Spleen (tissue), 11 donors: ENCODE measurements around the gene KLF12. TPM values are rescaled to one million over a fixed set of nuclear protein-coding genes. Genes with fewer than 3 reads are reported as not detected.

Experiments
- DNase-seq: peaks from one replicate; pipeline ENCODE4 v3.0.0-alpha.2; 2020
- H3K27ac ChIP-seq, 8 donors: fragments of 200-600 bp; sonication (generic) in 7 of 8; 1 replicate in 4 of 8; 2 replicates in 4 of 8; pipeline versions ENCODE4 v1.5.0 to v1.8.0; 2016 to 2021; ENCODE audit warnings: inconsistent platforms in 4 of 8, mild to moderate bottlenecking in 4 of 8, moderate library complexity in 1 of 8
- H3K27me3 ChIP-seq, 7 donors: fragments of 200-600 bp; sonication (generic) in 6 of 7; replicated peaks in 1 of 7; 1 replicate in 4 of 7; 2 replicates in 3 of 7; pipeline versions ENCODE4 v1.5.0 to v1.8.0; 2016 to 2021; ENCODE audit warnings: inconsistent platforms in 3 of 7, mild to moderate bottlenecking in 1 of 7
- H3K36me3 ChIP-seq, 6 donors: fragments of 200-600 bp; sonication (generic) in 5 of 6; 1 replicate in 4 of 6; 2 replicates in 2 of 6; pipeline versions ENCODE4 v1.5.0 to v1.8.0; 2016 to 2021; ENCODE audit warnings: inconsistent platforms in 2 of 6
- H3K4me1 ChIP-seq, 6 donors: fragments of 200-600 bp; sonication (generic) in 5 of 6; 1 replicate in 3 of 6; 2 replicates in 3 of 6; pipeline versions ENCODE4 v1.5.0 to v1.8.0; 2016 to 2021; ENCODE audit warnings: inconsistent platforms in 3 of 6
- H3K4me3 ChIP-seq, 8 donors: fragments of 200-600 bp; sonication (generic) in 7 of 8; 1 replicate in 4 of 8; 2 replicates in 4 of 8; pipeline versions ENCODE4 v1.5.0 to v1.8.0; 2016 to 2021; ENCODE audit warnings: inconsistent platforms in 4 of 8, mild to moderate bottlenecking in 4 of 8, moderate library complexity in 2 of 8
- H3K9me3 ChIP-seq, 8 donors: fragments of 200-600 bp; sonication (generic) in 7 of 8; 1 replicate in 4 of 8; 2 replicates in 4 of 8; pipeline versions ENCODE4 v1.5.0 to v1.8.0; 2016 to 2021; ENCODE audit warnings: inconsistent platforms in 4 of 8
- CTCF ChIP-seq, 11 experiments: fragments of 200-600 bp in 7 of 11; fragments of 450-650 bp in 4 of 11; sonication (generic) in 4 of 11; IDR thresholded peaks in 8 of 11; conservative IDR thresholded peaks in 3 of 11; 1 replicate in 7 of 11; 2 replicates in 4 of 11; pipeline versions ENCODE4 v1.4.0 to v1.8.0; 2016 to 2021; ENCODE audit warnings: antibody characterized with exemption in 11 of 11, inconsistent platforms in 4 of 11, mild to moderate bottlenecking in 1 of 11
- POLR2A ChIP-seq, 3 donors: fragments of 450-650 bp; IDR thresholded peaks; one replicate each; pipeline ENCODE4 v1.5.1; 2017; ENCODE audit warnings: antibody characterized with exemption in 3 of 3, mild to moderate bottlenecking in 1 of 3
- POLR2AphosphoS5 ChIP-seq, 3 donors: sonication (generic); formaldehyde crosslinking; IDR thresholded peaks; one replicate each; pipeline ENCODE4 v1.5.1; 2017; ENCODE audit warnings: antibody characterized with exemption in 3 of 3
- WGBS, 5 donors: extraction: QIAGEN DNeasy Blood & Tissue Kit in 3 of 5; methylation state at CpG; one replicate each; pipeline versions ENCODE4 v1.1.5 to v1.1.7; 2013 to 2018; 5-methylcytosine and 5-hydroxymethylcytosine counted together
- intact Hi-C: fragments of 100-400 bp; cut with DNase I; formaldehyde crosslinking; loops from one replicate; pipeline ENCODE4 v1.15.0; 2023; ENCODE audit warnings: low total_unique reads
- polyA plus RNA-seq, 3 donors: library from polyadenylated mRNA; stranded (reverse); fragments of 200-250 nt; gene quantifications; one replicate each; pipeline ENCODE4 v1.2.1, GENCODE V29; 2013
- total RNA-seq, 7 donors: library from RNA; depleted of rRNA in 3 of 7; stranded (reverse); fragments of >200 nt in 3 of 7; fragmentation: NEBNext Ultra II Directional in 4 of 7; extraction: Animal tissue kit (Norgen Biotek cat#: 25700) in 4 of 7; gene quantifications; one replicate each; pipeline versions ENCODE4 v1.1.0 to v1.2.1, GENCODE V29; 2016 to 2021
- donor health status: healthy with polysubstance abuse.
- donor health status: DM: no; HTN: no; CAD: no; lungs with moderate emphysema.
- donor health status: DM: no; HTN: no; CAD: no.
- donor health status: Bipolar disorder and iron deficiency.
- donor health status: healthy.
- donor health status: DM: no; HTN: no; CAD: no.
- donor health status: DM: yes; HTN: yes; CAD: no.

The KLF12 gene
- total and polyA plus RNA-seq, 10 donors: 3.8 to 46.0 (median 29.8) TPM

- intact Hi-C loops: loop anchor here (10.0 kb wide), 1 partner anchor 149 kb away; no protein-coding TSS in a partner anchor
- H3K4me3 ChIP-seq: peak overlapping the region; percentile 82 to 97 (median 88)
- H3K36me3 ChIP-seq: no peaks in the 10 kb centered on the region
- 2 to 4% (median 2%) methylated on average over 27 of the region's 27 CpGs for WGBS, 5 donors
- H3K27ac ChIP-seq: peak overlapping the region; percentile 86 to 98 (median 94)
- DNase-seq: peak; percentile 86
- no peaks in the 10 kb centered on the region for H3K9me3 ChIP-seq
- peaks cover 0 to 24% (median 0%) of the 10 kb centered on the region in 7 donors for H3K27me3 ChIP-seq
- peaks cover 11 to 47% (median 25%) of the 10 kb centered on the region in 6 donors for H3K4me1 ChIP-seq
- TF ChIP-seq POLR2AphosphoS5 (IDR thresholded peaks at IDR 0.05): no peak
- TF ChIP-seq CTCF (IDR thresholded peaks at IDR 0.05 in 8 of 11, conservative IDR thresholded peaks at IDR 0.05 in 3 of 11): no peak
These were observed 2.0 kb upstream of the KLF12 start for GRCh38 chr13:74136084-74136658.

GRCh38 chr13:74135326-74136083, 1.3 kb upstream of the KLF12 start:
- intact Hi-C loops: loop anchor here (10.0 kb wide), 1 partner anchor 149 kb away; no protein-coding TSS in a partner anchor
- peak; percentile 92 for DNase-seq
- peak in 1 of 3 donors; percentile 15 for TF ChIP-seq POLR2A (IDR thresholded peaks at IDR 0.05)
- no peak for TF ChIP-seq CTCF (IDR thresholded peaks at IDR 0.05 in 8 of 11, conservative IDR thresholded peaks at IDR 0.05 in 3 of 11)
- peak; percentile 64 to 77 (median 72) for TF ChIP-seq POLR2AphosphoS5 (IDR thresholded peaks at IDR 0.05)
- peaks cover 0 to 24% (median 0%) of the 10 kb centered on the region in 7 donors for H3K27me3 ChIP-seq
- H3K27ac ChIP-seq: peak overlapping the region; percentile 86 to 98 (median 94)
- H3K9me3 ChIP-seq: no peaks in the 10 kb centered on the region
- peak overlapping the region; percentile 82 to 97 (median 88) for H3K4me3 ChIP-seq
- H3K4me1 ChIP-seq: peaks cover 11 to 53% (median 31%) of the 10 kb centered on the region in 6 donors
- WGBS, 5 donors: 0 to 1% (median 1%) methylated on average over 33 to 72 of the region's 72 CpGs
- H3K36me3 ChIP-seq: no peaks in the 10 kb centered on the region

- TF ChIP-seq POLR2AphosphoS5 (IDR thresholded peaks at IDR 0.05) (no peak), CTCF (IDR thresholded peaks at IDR 0.05 in 8 of 11, conservative IDR thresholded peaks at IDR 0.05 in 3 of 11) (no peak), POLR2A (IDR thresholded peaks at IDR 0.05) (no peak)
- intact Hi-C loops: loop anchor here (10.0 kb wide), 1 partner anchor 150 kb away; no protein-coding TSS in a partner anchor
- Histone ChIP-seq H3K27me3 (peaks cover 0 to 24% (median 0%) of the 10 kb centered on the region in 7 donors), H3K4me1 (peaks cover 16 to 58% (median 38%) of the 10 kb centered on the region in 6 donors), H3K27ac (peak overlapping the region; percentile 86 to 98 (median 94)), H3K4me3 (peak overlapping the region; percentile 82 to 97 (median 88)), H3K9me3 (no peaks in the 10 kb centered on the region), H3K36me3 (no peaks in the 10 kb centered on the region)
- WGBS, 5 donors: 0 to 1% (median 0%) methylated on average over 17 to 63 of the region's 63 CpGs
- no peak for DNase-seq
These were observed 647 bp upstream of the KLF12 start for GRCh38 chr13:74134777-74135325.
